Measurements from ENCODE around the gene SLC46A1.

Gene SLC46A1

DNA sequence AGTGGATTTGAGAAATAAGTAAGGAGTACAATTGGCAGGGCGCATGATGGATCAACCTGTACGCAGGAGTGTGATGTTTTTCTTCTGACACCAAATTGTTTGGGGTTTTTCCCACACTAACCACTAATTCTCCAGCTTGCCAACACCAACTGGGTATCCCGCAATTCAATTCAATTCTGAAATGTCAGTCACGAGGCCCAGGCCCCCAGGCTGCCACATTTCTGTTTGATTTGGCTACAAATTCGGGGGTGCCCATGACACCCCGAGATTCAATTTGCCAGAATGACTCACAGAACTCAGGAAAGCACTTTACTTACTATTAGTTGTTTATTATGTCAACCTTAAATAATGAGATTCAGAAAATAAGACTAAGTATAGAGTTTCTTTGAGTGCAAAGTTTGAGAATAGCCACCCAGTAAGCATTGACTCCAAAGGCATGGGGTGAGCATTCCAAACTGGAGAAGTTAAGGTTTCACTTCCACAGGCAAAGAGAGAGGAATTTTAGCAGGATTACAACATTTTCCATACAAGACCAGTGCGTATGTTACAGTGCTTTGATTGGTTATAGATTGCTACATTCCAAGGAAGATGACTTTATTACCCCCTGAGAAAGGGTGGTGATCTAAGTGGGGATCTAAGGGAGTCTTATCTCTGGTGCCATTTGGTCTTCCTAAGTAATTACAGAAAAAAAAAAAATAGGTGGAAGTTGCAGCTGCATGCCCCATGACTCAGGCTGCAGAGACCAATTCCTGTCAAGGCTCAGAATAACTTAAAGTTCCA is 11.5 kb downstream of the SLC46A1 start:
- no peak overlapping the region for H2AFZ ChIP-seq (ENCODE audit: low read depth, low read length)
- H3K9me3 ChIP-seq (ENCODE audit: insufficient read depth, low read length, severe bottlenecking), result no peaks in the 10 kb centered on the region
- no peaks in the 10 kb centered on the region for H3K27me3 ChIP-seq (ENCODE audit: insufficient read depth, low read length, poor library complexity)
- no peaks in the 10 kb centered on the region for H3K79me2 ChIP-seq (ENCODE audit: insufficient read depth, low read length)
- no peaks in the 10 kb centered on the region for H3K36me3 ChIP-seq (ENCODE audit: insufficient read depth, low read length)
- no peak overlapping the region for H3K27ac ChIP-seq (ENCODE audit: low read length)
- DNase-seq (no peak), ATAC-seq (ENCODE audit: insufficient read depth, low read depth) (no peak)
- H3K4me1 ChIP-seq (ENCODE audit: insufficient read depth, low read length), result no peaks in the 10 kb centered on the region
- H3K4me3 ChIP-seq (ENCODE audit: low read depth in 1 of 2, low read length in 2 of 2), result no peak overlapping the region
- H3K9ac ChIP-seq (ENCODE audit: low read depth, low read length), result no peak overlapping the region
- H4K20me1 ChIP-seq (ENCODE audit: insufficient read depth, low read length), result no peaks in the 10 kb centered on the region
- no peak overlapping the region for H3K4me2 ChIP-seq (ENCODE audit: insufficient read depth, low read length)
- TF ChIP-seq EZH2 (IDR thresholded peaks at IDR 0.05; ENCODE audit: borderline replicate concordance, low read depth, low read length, severe bottlenecking), result no peak
- TF ChIP-seq, protein P1, sequence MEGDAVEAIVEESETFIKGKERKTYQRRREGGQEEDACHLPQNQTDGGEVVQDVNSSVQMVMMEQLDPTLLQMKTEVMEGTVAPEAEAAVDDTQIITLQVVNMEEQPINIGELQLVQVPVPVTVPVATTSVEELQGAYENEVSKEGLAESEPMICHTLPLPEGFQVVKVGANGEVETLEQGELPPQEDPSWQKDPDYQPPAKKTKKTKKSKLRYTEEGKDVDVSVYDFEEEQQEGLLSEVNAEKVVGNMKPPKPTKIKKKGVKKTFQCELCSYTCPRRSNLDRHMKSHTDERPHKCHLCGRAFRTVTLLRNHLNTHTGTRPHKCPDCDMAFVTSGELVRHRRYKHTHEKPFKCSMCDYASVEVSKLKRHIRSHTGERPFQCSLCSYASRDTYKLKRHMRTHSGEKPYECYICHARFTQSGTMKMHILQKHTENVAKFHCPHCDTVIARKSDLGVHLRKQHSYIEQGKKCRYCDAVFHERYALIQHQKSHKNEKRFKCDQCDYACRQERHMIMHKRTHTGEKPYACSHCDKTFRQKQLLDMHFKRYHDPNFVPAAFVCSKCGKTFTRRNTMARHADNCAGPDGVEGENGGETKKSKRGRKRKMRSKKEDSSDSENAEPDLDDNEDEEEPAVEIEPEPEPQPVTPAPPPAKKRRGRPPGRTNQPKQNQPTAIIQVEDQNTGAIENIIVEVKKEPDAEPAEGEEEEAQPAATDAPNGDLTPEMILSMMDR (IDR thresholded peaks at IDR 0.05; ENCODE audit: borderline replicate concordance, extremely low read depth, low read length, poor library complexity, severe bottlenecking), result no peak

DNA sequence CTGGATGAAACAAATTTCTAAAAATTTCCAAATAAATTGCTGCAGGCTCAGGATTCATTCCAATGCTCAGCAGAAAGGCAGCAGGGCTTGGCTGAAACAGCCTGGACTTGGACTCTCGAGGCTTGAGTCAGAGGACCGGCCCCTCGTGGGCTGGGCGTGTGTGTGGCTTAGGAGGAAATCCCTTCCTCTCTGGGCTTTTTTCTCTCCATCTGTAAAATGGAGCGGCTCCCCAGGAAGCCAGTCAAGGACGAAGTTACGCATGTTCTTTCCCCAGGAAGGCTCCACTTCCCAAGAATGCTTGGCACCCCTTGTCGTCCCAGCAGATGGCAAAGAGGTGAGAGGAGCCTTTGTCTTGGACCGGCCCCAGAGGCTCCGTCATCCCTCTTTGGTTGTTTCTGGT is 13.5 kb downstream of the SLC46A1 start:
- Histone ChIP-seq H2AFZ (ENCODE audit: low read depth, low read length) (no peak overlapping the region), H3K79me2 (ENCODE audit: insufficient read depth, low read length) (no peaks in the 10 kb centered on the region), H3K4me2 (ENCODE audit: insufficient read depth, low read length) (no peak overlapping the region), H3K27ac (ENCODE audit: low read length) (no peak overlapping the region), H3K4me3 (ENCODE audit: low read depth in 1 of 2, low read length in 2 of 2) (no peak overlapping the region), H3K4me1 (ENCODE audit: insufficient read depth, low read length) (no peaks in the 10 kb centered on the region), H4K20me1 (ENCODE audit: insufficient read depth, low read length) (no peaks in the 10 kb centered on the region), H3K36me3 (ENCODE audit: insufficient read depth, low read length) (no peaks in the 10 kb centered on the region), H3K27me3 (ENCODE audit: insufficient read depth, low read length, poor library complexity) (no peaks in the 10 kb centered on the region), H3K9me3 (ENCODE audit: insufficient read depth, low read length, severe bottlenecking) (no peaks in the 10 kb centered on the region), H3K9ac (ENCODE audit: low read depth, low read length) (no peak overlapping the region)
- ATAC-seq (ENCODE audit: insufficient read depth, low read depth) (no peak), DNase-seq (no peak)
- TF ChIP-seq, protein P1 (IDR thresholded peaks at IDR 0.05; ENCODE audit: borderline replicate concordance, extremely low read depth, low read length, poor library complexity, severe bottlenecking), result no peak
- TF ChIP-seq EZH2 (IDR thresholded peaks at IDR 0.05; ENCODE audit: borderline replicate concordance, low read depth, low read length, severe bottlenecking), result no peak

- H3K9ac ChIP-seq (ENCODE audit: low read depth, low read length), result no peak overlapping the region
These were observed 14.6 kb downstream of the SLC46A1 start for GRCh38 chr17:28391401-28391800.

More at GRCh38 chr17:28391401-28391800, 14.6 kb downstream of the SLC46A1 start:
- no peaks in the 10 kb centered on the region for H3K36me3 ChIP-seq (ENCODE audit: insufficient read depth, low read length)
- no peak overlapping the region for H3K27ac ChIP-seq (ENCODE audit: low read length)
- TF ChIP-seq EZH2 (IDR thresholded peaks at IDR 0.05; ENCODE audit: borderline replicate concordance, low read depth, low read length, severe bottlenecking), result no peak
- TF ChIP-seq, protein P1 (IDR thresholded peaks at IDR 0.05; ENCODE audit: borderline replicate concordance, extremely low read depth, low read length, poor library complexity, severe bottlenecking), result no peak
- H3K4me3 ChIP-seq (ENCODE audit: low read depth in 1 of 2, low read length in 2 of 2), result no peak overlapping the region
- DNase-seq (no peak), ATAC-seq (ENCODE audit: insufficient read depth, low read depth) (no peak)
- H3K79me2 ChIP-seq (ENCODE audit: insufficient read depth, low read length), result no peaks in the 10 kb centered on the region
- no peaks in the 10 kb centered on the region for H3K27me3 ChIP-seq (ENCODE audit: insufficient read depth, low read length, poor library complexity)
- H3K4me2 ChIP-seq (ENCODE audit: insufficient read depth, low read length), result no peak overlapping the region
- H2AFZ ChIP-seq (ENCODE audit: low read depth, low read length), result no peak overlapping the region
- no peaks in the 10 kb centered on the region for H3K9me3 ChIP-seq (ENCODE audit: insufficient read depth, low read length, severe bottlenecking)
- no peaks in the 10 kb centered on the region for H4K20me1 ChIP-seq (ENCODE audit: insufficient read depth, low read length)
- no peaks in the 10 kb centered on the region for H3K4me1 ChIP-seq (ENCODE audit: insufficient read depth, low read length)
